Fibroblast of the aortic adventitia (primary cell): ENCODE results near the gene SUGP1. TPM values are rescaled to one million over a fixed set of nuclear protein-coding genes. Genes with fewer than 3 reads are reported as not detected.
"Not testable (repeated sequence)": the region's sequence is repeated elsewhere in the genome, so short reads cannot be mapped to it uniquely, and the experiment has no call there.

Experiments
- DNase-seq: peaks from one replicate; pipeline ENCODE4 v3.0.0-alpha.2; 2010; ENCODE audit warnings: low read depth
- H3K4me3 ChIP-seq: 2 replicates; pipeline ENCODE4 v1.5.1; 2011; ENCODE audit warnings: low read depth, mild to moderate bottlenecking, control low read depth, low read length, moderate library complexity
- CTCF ChIP-seq: IDR thresholded peaks from 2 replicates; pipeline ENCODE4 v1.5.1; 2011; ENCODE audit warnings: mild to moderate bottlenecking, low read length, control low read depth, inconsistent platforms; ENCODE audit not compliant: insufficient read depth
- total RNA-seq: library from RNA; depleted of rRNA; stranded (reverse); fragments of >200 nt; gene quantifications from 2 replicates; pipeline ENCODE4 v1.2.3, GENCODE V29; 2012; ENCODE audit warnings: low replicate concordance

SUGP1 gene
- total RNA-seq, 1 donor, result 32.4 TPM

GRCh38 chr19:19356500-19356899 lies 36.2 kb upstream of the SUGP1 start:
- DNase-seq, result no peak
- TF ChIP-seq CTCF, result no peak

GRCh38 chr19:19355606-19356139 lies 35.4 kb upstream of the SUGP1 start:
- no peak for TF ChIP-seq CTCF
- DNase-seq, result no peak

More at GRCh38 chr19:19356500-19356899, 36.2 kb upstream of the SUGP1 start:
- H3K4me3 ChIP-seq, result no peak overlapping the region

GRCh38 chr19:19354932-19355331 lies 34.6 kb upstream of the SUGP1 start:
- DNase-seq, result no peak
- no peak for TF ChIP-seq CTCF
- H3K4me3 ChIP-seq, result no peak overlapping the region

More at GRCh38 chr19:19355606-19356139, 35.4 kb upstream of the SUGP1 start:
- H3K4me3 ChIP-seq, result no peak overlapping the region

GRCh38 chr19:19354007-19354406 lies 33.7 kb upstream of the SUGP1 start:
- no peak overlapping the region for H3K4me3 ChIP-seq
- TF ChIP-seq CTCF, result no peak
- no peak for DNase-seq

GRCh38 chr19:19352823-19353222 lies 32.5 kb upstream of the SUGP1 start:
- no peak overlapping the region for H3K4me3 ChIP-seq
- TF ChIP-seq CTCF, result no peak
- DNase-seq, result no peak

- not testable (repeated sequence) for DNase-seq, H3K4me3 ChIP-seq
Measured at GRCh38 chr19:19350756-19351155, 30.4 kb upstream of the SUGP1 start.

GRCh38 chr19:19349365-19349764 lies 29.1 kb upstream of the SUGP1 start:
- no peak for DNase-seq
- H3K4me3 ChIP-seq, result no peak overlapping the region

More at GRCh38 chr19:19349365-19349764, 29.1 kb upstream of the SUGP1 start:
- TF ChIP-seq CTCF, result no peak
